OCI-M2 (cell line): Measurements from ENCODE around the gene CABCOCO1.

Experiments used
- DNase-seq: peaks from one replicate; lab custom pipeline; 2025; ENCODE audit not compliant: unreplicated experiment; lab: John Stamatoyannopoulos, UW

Gene CABCOCO1

DNA sequence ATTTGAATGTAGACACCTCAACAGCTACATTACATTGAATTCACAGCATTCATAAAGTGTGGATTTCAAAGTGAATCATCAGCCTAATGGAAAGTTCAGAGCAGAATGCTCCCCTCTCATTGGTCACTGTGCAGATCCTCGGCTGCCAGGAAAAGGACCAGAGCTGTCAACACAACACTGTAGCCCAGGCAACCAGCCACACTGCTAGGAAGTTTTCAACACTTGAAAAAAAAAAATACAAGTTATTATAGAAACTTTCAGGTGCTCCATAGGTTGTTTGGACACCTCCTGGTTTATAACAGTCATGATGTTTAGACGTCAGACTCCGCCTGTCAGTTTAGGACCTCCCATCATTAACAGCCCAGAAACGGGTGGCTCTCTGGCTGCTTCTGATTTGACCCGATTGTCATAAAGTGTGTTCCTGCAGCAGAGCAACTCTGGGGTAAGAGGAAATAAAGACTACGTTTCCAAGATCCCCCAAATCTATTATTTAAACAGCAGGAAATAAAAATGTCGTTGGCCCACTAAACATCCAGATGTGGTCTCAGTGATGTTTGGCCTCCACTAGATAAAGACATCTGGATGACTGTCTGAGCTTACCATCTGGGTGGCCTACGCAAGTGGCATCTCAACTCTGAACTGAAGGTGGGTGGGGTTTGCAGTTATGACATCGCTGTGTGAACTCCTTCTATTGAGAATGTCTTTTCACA, 117.4 kb downstream of the CABCOCO1 start:
- no peak for DNase-seq

DNA sequence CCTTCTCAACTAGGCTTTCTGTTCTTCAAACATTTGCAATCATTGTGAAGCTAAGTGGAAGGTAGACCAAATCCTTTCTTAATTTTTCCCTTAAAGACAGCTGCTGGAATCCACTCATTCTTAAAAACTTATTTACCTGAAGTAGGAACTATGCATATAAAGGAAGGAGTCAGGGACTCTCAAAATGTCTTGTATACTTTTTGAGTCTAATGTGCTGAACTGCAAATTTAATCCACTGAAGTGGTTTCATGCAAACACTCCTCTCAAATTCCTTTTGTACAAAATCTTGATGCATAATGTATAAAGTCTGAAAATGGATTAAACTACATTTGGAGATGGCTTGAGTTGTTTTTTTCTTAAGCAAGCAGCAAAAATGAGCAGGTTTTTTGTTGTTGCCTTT, 118.0 kb downstream of the CABCOCO1 start:
- DNase-seq = no peak

GRCh38 chr10:61781969-61782403, 119.3 kb downstream of the CABCOCO1 start:
- no peak for DNase-seq

- no peak for DNase-seq
Observed at GRCh38 chr10:61784354-61785133, 121.8 kb downstream of the CABCOCO1 start.

GRCh38 chr10:61785473-61786105, 122.9 kb downstream of the CABCOCO1 start:
- no peak for DNase-seq

DNA sequence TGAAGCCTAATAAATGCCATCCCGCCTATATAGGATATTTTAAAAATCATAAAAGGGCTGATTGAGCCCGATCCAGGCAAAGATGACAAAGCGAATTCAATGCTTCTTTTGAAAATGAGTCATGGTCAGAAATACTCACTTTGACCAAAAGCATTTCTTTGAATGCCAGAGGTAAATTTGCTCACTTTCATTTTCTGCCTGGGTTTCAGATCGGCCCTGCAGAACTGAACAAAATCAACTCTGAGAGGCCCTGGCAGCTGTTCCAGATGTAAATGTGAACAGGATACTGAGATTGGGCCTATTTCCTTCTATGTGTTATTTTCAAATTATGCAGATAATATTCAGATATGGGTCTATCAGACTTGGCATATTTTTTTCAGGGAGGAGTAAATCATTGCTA, 124.0 kb downstream of the CABCOCO1 start:
- no peak for DNase-seq

GRCh38 chr10:61787170-61787569, 124.4 kb downstream of the CABCOCO1 start:
- DNase-seq = no peak

DNA sequence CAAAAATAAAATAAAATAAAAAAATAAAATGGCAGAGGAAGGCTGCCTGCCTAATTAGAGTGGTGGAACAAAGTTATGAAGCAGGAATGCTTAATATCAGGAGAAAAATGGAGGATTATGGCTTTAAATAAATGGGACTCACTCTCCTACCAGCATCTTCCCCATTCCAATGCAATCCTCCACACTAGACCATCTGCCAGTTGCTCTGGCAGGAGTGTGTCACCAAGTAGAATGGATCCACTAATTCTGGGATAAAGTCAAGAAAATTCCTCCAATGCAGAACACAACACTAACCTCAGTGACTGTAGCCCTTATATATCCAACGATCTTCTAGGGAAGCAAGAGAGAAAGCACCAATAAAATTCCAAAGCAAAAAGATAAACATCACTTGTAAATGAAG, 126.3 kb downstream of the CABCOCO1 start:
- no peak for DNase-seq

DNA sequence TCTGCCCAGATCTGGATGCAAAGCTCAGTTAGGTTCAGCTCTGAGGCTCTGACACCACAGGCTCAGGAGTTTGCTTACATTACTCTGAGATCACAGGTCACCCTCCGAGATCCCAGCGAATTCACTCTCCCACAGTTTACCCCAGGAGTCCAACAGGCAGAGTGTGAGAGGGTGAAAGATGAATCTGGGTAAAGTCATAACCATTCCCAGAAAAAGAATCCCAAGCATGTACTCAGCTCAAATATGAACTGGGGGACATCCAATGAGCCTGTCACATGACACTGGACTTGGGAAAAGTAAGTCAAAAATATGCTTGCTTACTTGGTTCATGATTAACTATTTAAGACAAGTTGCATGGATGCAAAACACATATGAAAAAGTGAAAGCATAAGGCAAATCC, 128.5 kb downstream of the CABCOCO1 start:
- no peak for DNase-seq

DNA sequence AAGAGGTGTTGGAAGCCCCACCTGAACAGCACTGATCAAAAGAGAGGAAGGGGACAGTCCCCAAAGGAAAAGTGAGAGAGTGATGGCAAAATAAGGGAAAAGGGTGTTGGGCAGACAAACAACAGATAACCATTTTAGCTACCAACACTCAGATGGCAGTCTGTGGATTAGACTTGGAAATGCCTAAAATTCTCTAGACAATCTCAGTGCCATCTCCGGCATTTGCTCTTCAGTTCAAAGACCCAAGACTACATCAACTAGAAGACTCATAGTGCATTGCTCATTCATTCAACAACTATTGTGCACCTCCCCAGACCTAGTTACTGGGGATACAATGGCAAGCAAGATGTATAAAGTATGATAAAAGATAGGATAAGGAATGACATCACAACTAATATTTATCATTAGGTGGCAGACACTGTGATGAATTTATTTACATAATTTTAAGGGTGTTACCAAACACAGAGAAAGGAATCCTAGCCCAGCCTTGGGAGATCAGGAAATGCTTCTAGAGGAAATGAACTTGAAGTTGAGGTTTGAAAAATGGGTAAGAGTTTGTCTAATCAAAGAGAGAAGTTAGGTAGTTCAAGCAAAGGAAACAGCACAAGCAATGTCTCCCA, 129.5 kb downstream of the CABCOCO1 start:
- no peak for DNase-seq

DNA sequence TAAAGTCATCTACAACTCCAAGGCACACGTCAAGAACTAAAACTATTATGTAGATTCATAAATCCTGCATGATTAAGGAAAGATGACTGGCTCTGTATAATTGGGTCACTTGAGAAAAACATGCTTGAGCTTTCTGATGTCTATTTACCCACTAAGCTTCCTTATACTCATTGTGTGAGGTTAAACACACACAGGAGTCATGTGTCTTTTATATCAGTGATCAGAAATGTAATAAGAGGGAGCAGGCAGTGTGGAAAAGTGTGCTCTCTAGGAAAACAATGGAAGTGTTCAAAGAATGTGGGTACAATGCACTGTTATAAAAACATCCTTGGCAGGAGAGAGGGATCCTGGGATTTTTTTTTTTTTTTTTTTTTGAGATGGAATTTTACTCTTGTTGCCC, 130.2 kb downstream of the CABCOCO1 start:
- DNase-seq = no peak

- no peak for DNase-seq
Observed at GRCh38 chr10:61793760-61794703, 131.3 kb downstream of the CABCOCO1 start.

DNA sequence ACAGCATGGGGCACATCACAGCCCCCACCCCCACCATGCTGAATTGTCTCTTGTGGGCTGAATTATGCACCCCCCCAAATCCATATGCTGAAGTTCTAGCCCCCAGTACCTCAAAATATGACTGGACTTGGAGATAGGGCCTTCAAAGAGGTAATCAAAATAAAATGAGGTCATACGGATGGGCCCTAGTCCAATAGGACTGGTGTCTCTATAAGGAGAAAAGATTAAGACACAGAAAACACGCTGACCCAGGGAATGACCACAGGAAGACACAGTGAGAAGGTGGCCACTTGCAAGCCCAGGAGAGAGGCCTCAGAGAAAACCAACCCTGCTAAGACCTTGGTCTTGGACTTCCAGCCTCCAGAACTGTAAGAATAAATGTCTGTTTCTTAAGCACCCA, 132.4 kb downstream of the CABCOCO1 start:
- DNase-seq = no peak

DNA sequence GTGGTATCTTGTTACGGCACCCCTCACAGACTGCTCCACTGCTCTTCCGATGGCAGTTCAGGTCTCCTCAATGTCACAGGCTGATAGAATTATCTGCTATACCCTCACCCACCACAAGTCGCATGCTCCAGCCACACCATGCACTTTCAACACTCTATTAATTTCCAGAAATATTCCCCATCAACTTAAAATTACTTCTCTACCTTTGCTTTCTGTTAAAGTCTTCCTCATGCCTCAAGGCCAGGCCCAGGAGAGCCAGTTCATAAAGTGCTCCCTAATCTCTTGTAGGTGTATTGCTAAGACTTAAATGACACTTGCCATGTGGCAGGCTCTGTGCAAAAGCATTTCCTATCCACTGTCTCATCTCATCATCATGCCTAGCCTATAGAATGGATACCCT, 132.8 kb downstream of the CABCOCO1 start:
- DNase-seq = no peak

DNA sequence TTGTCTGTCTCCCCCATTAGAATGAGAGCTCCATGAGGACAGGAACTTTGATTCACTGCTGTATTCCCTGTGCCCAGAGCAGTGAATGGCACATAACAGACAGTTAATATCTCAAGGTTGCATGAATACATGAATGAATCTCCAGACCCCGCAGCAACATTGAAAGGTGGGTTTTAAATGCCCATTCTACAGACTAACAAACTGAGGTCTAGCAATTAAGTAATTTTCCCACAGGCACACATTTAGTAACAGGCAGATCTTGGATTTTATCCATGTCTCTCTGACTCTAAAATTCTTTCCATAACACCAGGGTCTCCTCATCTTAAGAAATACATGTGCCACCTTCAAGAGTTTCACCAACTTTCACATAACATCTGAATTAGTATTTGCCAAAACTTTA, 134.1 kb downstream of the CABCOCO1 start:
- DNase-seq = no peak

DNA sequence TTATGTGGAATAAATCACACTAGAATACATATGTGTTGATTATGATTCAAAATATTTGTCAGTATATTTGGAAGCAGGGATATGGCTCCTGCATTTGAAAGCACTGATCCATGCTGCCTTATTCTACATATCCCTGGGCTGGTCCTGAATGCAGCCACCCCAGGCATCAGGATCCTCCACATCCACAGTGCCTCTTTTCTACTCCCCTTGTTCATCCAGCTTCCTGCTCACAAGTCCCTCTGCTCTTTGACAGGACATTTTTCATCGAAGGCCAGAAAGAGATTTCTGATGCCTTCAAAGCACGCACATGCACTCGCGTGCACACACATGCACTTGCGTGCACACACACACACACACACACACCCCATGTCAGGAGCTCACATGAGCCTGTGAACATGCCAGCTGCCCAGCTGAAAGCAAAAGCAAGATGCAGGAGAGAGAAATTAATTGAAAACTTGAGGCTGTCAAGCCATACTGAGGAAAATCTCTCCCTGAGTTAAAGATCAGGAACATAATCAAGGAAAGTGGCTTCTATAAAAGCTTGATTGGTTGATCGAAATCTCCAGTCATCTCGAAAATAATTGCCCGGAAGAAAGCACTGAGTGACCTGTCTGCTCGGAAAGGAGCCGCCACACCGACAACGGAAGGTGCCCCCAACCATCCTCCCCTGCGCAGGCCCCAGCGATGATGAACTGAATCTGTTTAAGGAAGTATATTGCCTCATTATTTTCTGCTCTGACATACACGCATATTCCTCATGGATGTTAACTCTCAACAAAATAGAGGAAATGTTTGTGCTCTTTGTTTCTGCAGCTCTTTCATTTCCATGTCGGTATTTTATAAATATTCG, 134.8 kb downstream of the CABCOCO1 start:
- DNase-seq = no peak

DNA sequence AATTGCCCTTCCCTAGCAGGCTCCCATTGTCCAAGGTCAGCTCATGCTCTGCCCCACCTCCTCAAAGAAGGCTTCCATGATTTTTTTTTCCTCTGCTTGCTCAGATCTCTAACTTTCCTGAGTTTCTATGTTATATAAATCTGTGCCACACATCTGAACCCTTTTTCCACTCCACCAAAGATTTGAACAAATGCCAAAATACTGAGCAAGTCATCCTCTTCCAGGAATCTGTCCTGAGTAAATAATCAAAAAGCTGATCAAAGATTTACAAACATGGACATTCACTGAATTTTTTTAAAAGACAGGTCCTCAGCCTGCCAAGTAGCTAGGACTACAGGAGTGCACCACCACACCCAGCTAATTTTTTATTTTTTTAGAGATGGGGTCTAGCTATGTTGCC, 136.0 kb downstream of the CABCOCO1 start:
- DNase-seq = no peak

- no peak for DNase-seq
Observed at GRCh38 chr10:61801484-61801883, 138.8 kb downstream of the CABCOCO1 start.

GRCh38 chr10:61803269-61803668, 140.5 kb downstream of the CABCOCO1 start:
- no peak for DNase-seq

- DNase-seq = no peak
Observed at GRCh38 chr10:61804414-61804813, 141.7 kb downstream of the CABCOCO1 start.
